C4-2B (cell line): Measurements from ENCODE around the gene PALLD.

Source experiments
- ZFX ChIP-seq: fragments of 450-650 bp; IDR thresholded peaks from 2 replicates; pipeline ENCODE4 v1.6.1; 2017
- TF ChIP-seq, protein P1 (sequence below): fragments of 450-650 bp; conservative IDR thresholded peaks from 2 replicates; pipeline ENCODE4 v1.5.1; 2017; ENCODE audit warnings: mild to moderate bottlenecking

DNA sequence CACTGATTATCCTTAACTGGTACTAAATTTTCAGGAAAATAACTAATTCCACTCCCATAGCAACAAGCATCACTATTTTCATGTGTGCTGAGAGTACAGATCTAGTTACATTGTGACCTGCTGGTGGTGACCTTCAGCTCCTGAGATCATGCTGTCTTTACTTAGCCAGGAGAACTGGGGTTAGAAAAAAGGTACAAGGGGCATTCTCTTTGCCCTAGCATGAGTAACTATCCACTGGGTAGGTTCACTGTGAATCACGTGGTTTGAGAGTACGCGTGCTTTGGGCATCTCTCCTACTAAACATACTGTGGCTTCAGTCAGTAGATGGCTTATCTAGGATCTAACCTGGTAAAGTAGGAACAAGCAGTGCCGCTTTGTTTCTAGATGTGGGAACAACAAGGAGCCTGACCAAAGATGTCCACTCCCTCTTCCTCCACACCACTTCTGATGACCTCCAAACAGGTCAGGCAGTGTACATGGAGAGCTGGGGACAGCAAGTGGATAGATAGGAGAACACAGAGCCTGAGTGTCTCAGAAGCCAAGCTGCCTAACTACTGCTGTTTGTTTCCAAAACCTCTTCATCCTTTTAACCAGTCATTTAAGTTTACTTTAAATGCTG, 423.0 kb downstream of the PALLD start:
- TF ChIP-seq, protein P1, sequence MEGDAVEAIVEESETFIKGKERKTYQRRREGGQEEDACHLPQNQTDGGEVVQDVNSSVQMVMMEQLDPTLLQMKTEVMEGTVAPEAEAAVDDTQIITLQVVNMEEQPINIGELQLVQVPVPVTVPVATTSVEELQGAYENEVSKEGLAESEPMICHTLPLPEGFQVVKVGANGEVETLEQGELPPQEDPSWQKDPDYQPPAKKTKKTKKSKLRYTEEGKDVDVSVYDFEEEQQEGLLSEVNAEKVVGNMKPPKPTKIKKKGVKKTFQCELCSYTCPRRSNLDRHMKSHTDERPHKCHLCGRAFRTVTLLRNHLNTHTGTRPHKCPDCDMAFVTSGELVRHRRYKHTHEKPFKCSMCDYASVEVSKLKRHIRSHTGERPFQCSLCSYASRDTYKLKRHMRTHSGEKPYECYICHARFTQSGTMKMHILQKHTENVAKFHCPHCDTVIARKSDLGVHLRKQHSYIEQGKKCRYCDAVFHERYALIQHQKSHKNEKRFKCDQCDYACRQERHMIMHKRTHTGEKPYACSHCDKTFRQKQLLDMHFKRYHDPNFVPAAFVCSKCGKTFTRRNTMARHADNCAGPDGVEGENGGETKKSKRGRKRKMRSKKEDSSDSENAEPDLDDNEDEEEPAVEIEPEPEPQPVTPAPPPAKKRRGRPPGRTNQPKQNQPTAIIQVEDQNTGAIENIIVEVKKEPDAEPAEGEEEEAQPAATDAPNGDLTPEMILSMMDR = no peak
- no peak for TF ChIP-seq ZFX
